NCI-H1417 (cell line): ENCODE measurements around the gene PPP1R9B.

Experiments used
- DNase-seq, 3 experiments: peaks; one replicate each; lab custom pipeline; 2025; lab: John Stamatoyannopoulos, UW

The PPP1R9B gene

DNA sequence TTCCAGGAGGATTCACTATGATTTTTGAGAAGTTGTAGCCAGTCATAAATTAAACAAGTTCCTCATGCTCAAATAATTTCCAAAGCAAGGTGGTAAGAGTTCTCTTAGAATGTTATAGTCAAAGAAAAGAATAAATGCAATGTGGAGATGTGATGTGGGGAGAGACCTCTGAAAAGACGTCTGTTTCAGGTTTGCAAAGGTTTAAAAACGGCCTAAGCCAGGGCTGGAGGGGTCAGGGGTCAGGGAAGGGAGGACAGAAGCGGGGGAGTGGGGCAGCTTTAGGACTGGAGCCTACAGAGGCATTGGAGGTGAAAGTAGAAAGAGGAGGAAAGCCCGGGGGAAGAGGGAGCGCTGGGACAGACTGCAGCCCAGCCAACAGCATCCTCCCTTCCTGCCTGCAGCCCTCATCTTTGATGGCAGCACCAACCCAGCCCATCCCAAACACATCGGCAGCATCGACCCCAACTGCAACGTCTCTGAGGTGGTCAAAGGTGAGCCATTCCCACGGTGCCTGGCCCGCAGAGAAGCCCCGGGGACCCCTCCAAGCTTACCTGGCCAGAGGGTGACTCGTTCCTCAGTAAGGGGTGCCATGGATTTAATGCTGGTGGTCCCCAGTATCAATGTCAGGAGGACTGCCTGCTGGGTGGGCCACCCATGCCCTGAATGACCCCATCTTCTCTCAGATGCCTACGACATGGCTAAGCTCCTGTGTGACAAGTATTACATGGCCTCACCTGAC lies 43.9 kb downstream of the PPP1R9B start:
- DNase-seq = no peak

GRCh38 chr17:50105811-50106210 lies 44.7 kb downstream of the PPP1R9B start:
- DNase-seq = no peak

GRCh38 chr17:50103941-50104340 lies 46.5 kb downstream of the PPP1R9B start:
- DNase-seq = no peak

GRCh38 chr17:50103252-50103651 lies 47.2 kb downstream of the PPP1R9B start:
- no peak for DNase-seq

- no peak for DNase-seq
Measured at GRCh38 chr17:50102164-50102991, 48.1 kb downstream of the PPP1R9B start.

- no peak for DNase-seq
Measured at GRCh38 chr17:50101346-50102163, 48.9 kb downstream of the PPP1R9B start.

GRCh38 chr17:50100921-50101345 lies 49.5 kb downstream of the PPP1R9B start:
- DNase-seq = peak in 1 of 3 experiments; percentile 36

DNA sequence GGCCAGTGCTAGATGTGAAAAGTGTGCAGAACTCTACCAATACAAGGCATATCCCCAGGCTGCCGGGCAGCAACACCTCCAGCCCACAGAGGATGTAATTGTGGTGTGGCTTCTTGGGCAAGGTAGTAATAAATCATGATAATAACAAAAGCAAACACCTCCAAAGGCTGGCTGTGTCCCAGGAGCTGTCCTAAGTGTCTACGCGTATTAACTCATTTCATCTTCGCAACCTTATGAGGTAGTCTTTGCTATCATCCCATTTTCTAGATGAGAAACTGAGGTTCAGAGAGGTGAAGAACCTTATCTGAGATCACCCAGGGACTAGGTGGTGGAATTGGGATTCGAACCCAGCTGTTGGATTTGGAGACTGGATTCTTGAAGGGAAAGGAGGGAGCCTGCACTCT lies 50.0 kb downstream of the PPP1R9B start:
- peak in 1 of 3 experiments; percentile 11 for DNase-seq

GRCh38 chr17:50099003-50099402 lies 51.5 kb downstream of the PPP1R9B start:
- DNase-seq = no peak

GRCh38 chr17:50098583-50098982 lies 51.9 kb downstream of the PPP1R9B start:
- DNase-seq = no peak

- no peak for DNase-seq
Measured at GRCh38 chr17:50097926-50098325, 52.6 kb downstream of the PPP1R9B start.

- no peak for DNase-seq
Measured at GRCh38 chr17:50097455-50097854, 53.0 kb downstream of the PPP1R9B start.

GRCh38 chr17:50096758-50097157 lies 53.7 kb downstream of the PPP1R9B start:
- DNase-seq = no peak

GRCh38 chr17:50096092-50096491 lies 54.4 kb downstream of the PPP1R9B start:
- no peak for DNase-seq

- DNase-seq = peak in 2 of 3 experiments; percentile 26 to 45
Measured at GRCh38 chr17:50095626-50096037, 54.8 kb downstream of the PPP1R9B start.

DNA sequence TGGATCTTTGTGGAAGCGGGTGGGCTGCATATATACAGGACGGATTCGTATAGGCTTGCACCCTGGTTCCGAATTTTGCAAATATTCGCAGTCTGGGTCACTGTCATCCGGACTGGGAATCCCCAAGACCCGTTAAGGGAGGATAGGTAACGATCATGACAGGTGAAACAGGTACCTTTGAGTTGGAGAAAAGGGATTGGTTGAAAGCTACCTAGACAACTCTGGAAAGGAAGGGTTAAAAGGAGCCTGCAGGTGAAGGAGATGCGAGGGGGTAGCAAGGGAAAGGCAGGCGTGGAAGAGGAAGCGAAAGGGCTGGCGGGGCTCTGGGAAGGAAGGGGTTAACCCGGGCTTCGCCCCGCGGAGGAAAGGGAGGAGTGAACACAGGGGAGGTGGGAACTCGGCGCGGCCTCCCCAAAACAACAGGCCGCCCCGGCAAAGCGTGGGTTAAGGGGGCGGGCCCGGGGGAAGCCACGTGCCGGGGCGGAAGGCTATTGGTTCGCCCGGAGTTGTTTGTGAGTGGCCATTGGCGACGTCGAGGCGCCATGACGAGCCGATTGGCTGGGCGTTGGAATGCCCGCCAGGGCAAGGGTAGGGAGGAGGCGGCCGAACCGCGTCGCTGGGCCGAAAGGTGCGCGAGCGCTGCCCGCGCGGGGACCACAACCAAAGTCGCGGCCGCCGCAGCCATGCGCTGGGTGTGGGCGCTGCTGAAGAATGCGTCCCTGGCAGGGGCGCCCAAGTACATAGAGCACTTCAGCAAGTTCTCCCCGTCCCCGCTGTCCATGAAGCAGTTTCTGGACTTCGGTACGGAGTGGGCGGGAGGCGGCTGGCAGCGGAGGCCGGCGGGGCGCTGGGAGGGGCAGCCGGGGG lies 55.5 kb downstream of the PPP1R9B start, which contains the start of gene PDK2:
TSS of gene PDK2 (plus strand) at position 599 of the 867 bp plus-strand sequence. CDS start at position 684, 85 bp downstream.
- DNase-seq = peak; percentile 94 to 95 (median 95)

DNA sequence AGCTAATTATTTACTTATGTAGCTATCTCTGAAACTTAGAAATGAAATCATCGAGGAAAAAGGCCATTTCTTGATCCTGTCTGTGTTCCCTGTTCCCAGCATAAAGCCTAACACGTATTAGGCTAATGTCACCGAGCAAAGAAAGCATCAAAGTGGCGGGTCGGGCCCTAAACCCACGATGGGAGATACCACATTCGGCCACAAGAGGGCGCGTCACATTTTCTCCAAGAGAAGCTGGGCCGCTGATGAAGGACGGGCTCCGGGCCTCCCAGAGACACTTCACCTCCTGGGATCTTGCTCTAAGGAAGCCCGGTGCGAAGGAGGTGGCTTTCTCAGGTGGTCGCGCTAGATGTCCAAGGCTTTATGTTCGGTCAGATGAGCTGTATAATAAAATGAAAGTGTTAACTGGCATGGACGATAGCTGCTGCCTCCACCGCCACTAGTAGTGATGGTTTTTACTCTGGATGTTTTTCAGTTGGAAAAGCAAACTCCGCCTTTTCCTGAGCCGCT lies 56.2 kb downstream of the PPP1R9B start:
- DNase-seq = peak; percentile 87 to 94 (median 91)

- DNase-seq = no peak
Measured at GRCh38 chr17:50093807-50094206, 56.7 kb downstream of the PPP1R9B start.

DNA sequence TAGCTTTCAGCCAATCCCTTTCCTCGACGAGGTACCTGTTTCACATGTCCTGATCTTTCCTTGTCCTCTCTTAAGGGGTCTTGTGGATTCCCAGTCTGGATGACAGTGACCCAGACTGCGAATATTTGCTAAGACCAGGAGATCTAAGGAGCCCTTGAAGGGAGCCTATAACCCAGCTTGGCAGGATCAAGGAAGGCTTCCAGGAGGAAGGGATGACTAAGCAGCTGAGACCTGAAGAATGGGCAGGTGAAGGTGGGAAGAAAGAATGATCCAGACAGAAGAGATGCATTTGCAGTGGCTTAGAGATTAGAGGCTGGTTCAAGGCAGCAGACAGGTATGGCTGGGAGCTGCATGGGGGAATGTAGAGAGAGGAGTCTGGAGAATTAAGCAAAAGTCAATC lies 57.2 kb downstream of the PPP1R9B start:
- DNase-seq = no peak

DNA sequence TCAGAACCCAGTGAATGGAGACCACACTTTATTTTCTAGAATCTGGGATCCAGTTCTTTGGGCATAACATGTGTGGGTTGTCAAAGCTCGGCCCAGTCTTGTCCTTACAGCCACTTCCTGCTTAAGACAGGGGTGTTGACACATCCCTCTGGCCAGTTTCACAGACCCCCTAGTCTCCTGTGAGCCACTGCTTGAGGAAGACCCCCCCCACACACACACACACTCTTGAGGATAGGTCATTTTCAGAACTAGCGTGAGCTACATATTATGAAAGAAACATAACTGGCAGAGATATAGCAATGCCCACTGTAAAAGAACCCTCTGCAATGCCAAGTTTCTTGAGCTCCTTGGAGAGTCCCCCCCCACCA lies 58.6 kb downstream of the PPP1R9B start:
- no peak for DNase-seq
